Mesodermal cell (in vitro differentiated cells): Measurements from ENCODE around the gene DGCR6L.
"Not testable (repeated sequence)": the region's sequence is repeated elsewhere in the genome, so short reads cannot be mapped to it uniquely, and the experiment has no call there.

ENCODE experiments used
- H3K27ac ChIP-seq: 2 replicates; pipeline ENCODE4 v1.7.0; 2013; ENCODE audit warnings: mild to moderate bottlenecking, low read depth, low read length, moderate library complexity; ENCODE audit not compliant: severe bottlenecking
- H3K36me3 ChIP-seq: 2 replicates; pipeline ENCODE4 v1.7.1; 2013; ENCODE audit warnings: mild to moderate bottlenecking, low read length, moderate library complexity; ENCODE audit not compliant: control insufficient read depth, insufficient read depth
- H3K4me1 ChIP-seq: one replicate; pipeline ENCODE4 v1.7.1; 2013; ENCODE audit warnings: mild to moderate bottlenecking, low read length; ENCODE audit not compliant: insufficient read depth, control insufficient read depth, poor library complexity, severe bottlenecking
- H3K4me3 ChIP-seq: 2 replicates; pipeline ENCODE4 v1.7.0; 2013; ENCODE audit warnings: low read length, control low read depth, mild to moderate bottlenecking; ENCODE audit not compliant: insufficient read depth, poor library complexity, severe bottlenecking; ENCODE audit errors: extremely low read depth
- H3K9me3 ChIP-seq: 2 replicates; pipeline ENCODE4 v1.7.1; 2013; ENCODE audit warnings: mild to moderate bottlenecking, low read length, moderate library complexity; ENCODE audit not compliant: control insufficient read depth
- WGBS, 2 experiments: methylation state at CpG; one replicate each; pipeline ENCODE4 v1.1.5; 2013; ENCODE audit warnings: missing lambda C conversion rate in 2 of 2; ENCODE audit not compliant: insufficient coverage in 2 of 2; 5-methylcytosine and 5-hydroxymethylcytosine counted together

The DGCR6L gene

GRCh38 chr22:20271114-20271994 is 48.5 kb downstream of the DGCR6L start:
- no peaks in the 10 kb centered on the region for H3K36me3 ChIP-seq
- H3K4me1 ChIP-seq = no peaks in the 10 kb centered on the region
- 88 to 92% methylated on average over 11 to 13 of the region's 14 CpGs for WGBS, 2 experiments
- H3K27ac ChIP-seq = no peak overlapping the region
- no peak overlapping the region for H3K4me3 ChIP-seq
- H3K9me3 ChIP-seq = no peaks in the 10 kb centered on the region

GRCh38 chr22:20270190-20271113 is 49.4 kb downstream of the DGCR6L start:
- H3K4me3 ChIP-seq, H3K36me3 ChIP-seq, H3K27ac ChIP-seq, H3K9me3 ChIP-seq, H3K4me1 ChIP-seq: not testable (repeated sequence)
- 83 to 84% methylated on average over 9 to 14 of the region's 23 CpGs for WGBS, 2 experiments

- H3K4me3 ChIP-seq, H3K36me3 ChIP-seq, H3K9me3 ChIP-seq, H3K4me1 ChIP-seq, H3K27ac ChIP-seq: not testable (repeated sequence)
- WGBS, 2 experiments = 92 to 93% methylated on average over 3 to 7 of the region's 8 CpGs
Observed at GRCh38 chr22:20269673-20270072, 50.2 kb downstream of the DGCR6L start.

DNA sequence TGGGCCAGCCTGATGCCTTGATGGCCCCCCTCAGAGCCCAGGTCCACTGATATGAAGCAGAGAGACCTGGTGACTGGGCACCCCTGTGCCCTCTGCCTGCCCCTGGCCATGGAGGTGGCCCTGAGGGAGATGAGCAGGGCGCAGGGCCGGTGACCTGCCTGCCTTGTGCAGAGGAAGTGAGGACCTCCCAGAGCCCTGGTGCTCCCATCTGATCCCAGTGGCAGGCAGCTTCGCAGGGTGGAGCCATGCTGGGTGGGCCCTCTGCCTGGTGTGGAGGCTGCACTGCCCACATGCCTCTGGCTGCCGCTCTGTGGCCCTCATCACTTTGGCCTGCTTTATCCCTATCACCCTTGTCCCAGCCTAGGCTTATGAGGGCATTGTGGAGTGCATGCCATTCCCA is 50.7 kb downstream of the DGCR6L start:
- H3K9me3 ChIP-seq, H3K4me3 ChIP-seq, H3K36me3 ChIP-seq, H3K4me1 ChIP-seq, H3K27ac ChIP-seq: not testable (repeated sequence)
- 82 to 100% methylated on average over 3 to 4 of the region's 4 CpGs for WGBS, 2 experiments

DNA sequence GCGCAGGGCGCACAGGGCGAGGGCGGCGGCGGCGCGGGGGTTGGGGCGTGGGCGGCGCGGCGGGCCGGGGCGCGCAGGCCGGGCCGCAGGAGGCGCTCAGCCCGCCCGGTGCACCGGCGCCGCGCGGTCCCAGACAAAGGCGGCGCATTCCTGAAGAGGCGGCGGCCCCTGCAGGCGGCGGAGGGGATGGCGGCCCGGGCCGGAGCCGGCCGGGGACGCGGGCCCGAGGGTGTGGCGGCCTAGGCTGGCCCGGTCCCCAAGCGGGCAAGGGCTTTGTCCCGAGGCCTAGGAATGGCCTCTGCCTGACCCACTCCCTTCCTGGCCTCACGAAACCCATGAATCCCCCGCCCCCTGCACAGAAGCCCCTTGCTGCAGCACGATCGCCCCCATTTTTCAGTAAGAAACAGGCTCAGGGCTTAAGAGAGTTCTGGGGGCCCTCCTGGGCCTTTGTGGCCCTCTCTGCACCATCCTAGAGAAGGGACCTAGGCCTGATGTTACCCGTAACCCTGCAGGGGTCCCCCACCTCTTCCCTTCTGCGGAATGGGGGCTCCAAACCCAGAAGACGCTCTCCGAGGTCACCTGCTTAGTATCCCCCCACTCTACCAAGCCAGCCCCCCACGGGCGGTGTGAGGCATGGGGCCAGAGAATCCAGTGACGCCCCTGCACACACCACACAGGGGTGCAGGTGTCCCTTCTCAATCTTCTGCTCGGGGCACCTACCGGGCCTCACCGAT is 51.4 kb downstream of the DGCR6L start, which contains the start of gene RTN4R:
Gene RTN4R, minus strand, starts transcription at position 40 of the 734 bp plus-strand sequence. CDS start 226 bp downstream, outside the sequence.
- Histone ChIP-seq H3K9me3 (no peaks in the 10 kb centered on the region), H3K4me1 (no peaks in the 10 kb centered on the region), H3K36me3 (no peaks in the 10 kb centered on the region), H3K4me3 (peak within 1 kb of the TSS; percentile 39), H3K27ac (no peak within 1 kb of the TSS)
- WGBS, 2 experiments = 15 to 29% methylated on average over 31 to 32 of the region's 58 CpGs

DNA sequence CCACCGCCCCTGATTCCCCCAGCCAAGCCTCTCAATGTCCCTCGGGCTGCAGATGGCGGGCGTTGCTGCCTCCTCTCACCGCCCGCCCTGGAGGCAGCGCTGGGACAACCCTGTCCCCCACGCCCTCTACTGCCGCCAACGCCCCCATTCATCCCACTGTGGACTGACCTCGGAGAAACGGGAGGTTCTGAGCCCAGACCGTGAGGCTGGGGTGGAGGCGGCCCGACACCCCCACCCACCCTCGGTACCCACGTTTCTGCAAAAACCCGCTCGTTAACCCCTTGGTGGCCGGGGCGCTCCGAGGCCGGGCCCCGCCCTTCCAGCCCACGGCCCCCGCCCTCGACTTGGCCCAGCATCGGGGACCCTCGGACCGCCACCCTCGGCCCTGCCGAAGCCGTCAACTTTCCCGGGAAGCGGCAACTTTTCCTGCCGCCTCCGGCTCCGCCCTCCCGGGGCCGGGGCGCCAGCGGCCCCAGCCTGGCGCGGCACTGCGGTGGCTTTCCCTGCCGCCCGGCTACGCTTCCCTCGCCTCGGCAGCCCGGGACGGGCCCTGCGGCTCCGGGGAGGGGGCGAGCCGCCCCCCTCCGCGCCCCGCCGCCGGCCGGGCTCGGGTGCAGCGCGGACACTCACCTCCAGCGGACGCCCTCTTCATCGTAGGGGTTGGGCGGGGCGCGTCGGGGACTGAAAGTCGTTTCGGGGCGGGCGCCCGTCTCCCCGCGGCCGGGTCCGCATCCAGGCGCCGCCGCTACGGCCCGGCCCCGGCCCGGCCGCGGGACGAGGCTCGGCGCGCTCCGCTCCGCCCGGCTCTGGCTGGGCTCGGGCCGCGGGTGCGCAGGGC is 52.2 kb downstream of the DGCR6L start:
- H3K4me1 ChIP-seq = no peaks in the 10 kb centered on the region
- H3K9me3 ChIP-seq = no peaks in the 10 kb centered on the region
- peak overlapping the region; percentile 39 for H3K4me3 ChIP-seq
- 2% methylated on average over 70 to 73 of the region's 101 CpGs for WGBS, 2 experiments
- no peak overlapping the region for H3K27ac ChIP-seq
- H3K36me3 ChIP-seq = no peaks in the 10 kb centered on the region

DNA sequence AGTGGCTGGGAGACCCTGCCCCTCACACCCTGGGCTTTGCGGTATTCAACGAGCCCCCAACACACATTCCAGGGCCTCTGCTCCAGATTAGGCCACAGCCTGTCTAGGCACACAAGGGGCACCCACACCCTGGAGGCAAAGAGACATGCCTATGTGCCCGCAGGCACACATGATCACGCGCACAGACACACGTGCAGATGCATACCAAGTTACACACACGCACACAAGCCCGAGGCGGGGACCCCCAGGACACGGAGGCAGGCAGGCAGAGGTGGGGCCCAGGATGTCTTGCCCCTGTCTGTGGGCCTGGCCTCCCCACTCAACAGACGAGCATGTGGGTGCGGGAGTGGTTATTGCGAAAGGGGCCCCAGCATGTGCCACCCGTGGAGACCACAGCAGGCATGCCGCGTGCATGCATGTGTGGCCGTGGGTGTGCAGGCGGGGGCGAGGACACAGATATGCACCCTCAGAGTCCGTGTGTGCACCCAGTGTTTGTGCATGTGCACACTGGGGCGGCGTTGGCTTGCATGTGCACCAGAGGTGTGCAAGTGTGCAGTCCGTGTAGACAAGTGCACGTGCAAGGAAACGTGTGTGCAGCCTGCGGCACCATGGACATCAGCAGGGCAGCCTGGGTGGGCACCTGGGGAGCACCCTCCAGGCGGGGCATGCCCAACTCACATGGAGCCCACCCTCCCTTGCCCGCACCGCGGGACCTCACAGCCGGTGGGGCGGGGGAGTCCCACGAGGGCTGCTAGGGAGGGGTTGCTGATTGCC is 53.0 kb downstream of the DGCR6L start:
- not testable (repeated sequence) for H3K4me1 ChIP-seq, H3K9me3 ChIP-seq, H3K36me3 ChIP-seq, H3K27ac ChIP-seq
- WGBS, 2 experiments = 82 to 85% methylated on average over 25 to 27 of the region's 33 CpGs
- H3K4me3 ChIP-seq = peak overlapping the region; percentile 39

DNA sequence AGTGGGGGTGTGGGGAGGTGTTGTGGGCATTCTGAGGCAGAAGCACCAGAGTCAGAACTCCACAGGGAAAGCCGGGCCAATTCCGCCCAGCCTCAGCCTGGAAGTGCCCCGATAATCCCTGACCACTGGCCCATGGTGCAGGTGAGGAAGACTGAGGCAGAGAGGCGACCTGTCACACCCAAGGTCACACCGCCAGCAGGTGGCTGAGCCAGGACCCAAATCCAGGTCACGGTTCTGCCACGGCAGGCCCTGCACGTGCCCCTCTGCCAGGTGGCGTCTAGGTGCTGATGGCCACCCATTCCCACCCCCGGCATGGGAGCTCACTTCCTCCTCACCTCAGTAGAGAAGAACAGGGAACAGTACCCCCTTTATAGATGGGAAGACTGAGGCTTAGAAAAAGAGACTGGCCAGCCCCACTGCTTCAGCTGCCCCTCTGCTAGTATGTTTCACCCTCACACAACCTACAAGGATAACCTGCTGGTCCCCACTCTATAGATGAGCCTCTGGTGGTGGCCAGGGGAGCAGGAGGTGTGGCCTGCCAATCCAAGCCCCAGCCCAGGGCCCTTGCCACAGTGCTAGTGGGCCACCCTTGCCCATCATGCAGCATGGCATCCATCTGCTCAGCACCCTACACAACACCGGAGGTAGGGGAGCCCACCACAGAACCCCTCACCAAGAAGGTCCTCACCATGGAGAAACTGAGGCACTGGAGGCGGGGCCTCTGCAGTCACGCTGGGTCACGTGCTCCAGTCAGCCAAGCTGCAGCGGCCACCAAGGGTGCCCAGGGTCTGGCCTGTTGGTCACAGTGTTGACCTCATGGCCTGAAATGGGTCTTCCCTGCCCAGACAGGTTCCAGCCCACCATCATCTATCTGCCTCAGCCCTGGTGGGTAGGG is 53.8 kb downstream of the DGCR6L start:
- H3K9me3 ChIP-seq, H3K4me3 ChIP-seq, H3K4me1 ChIP-seq, H3K27ac ChIP-seq, H3K36me3 ChIP-seq: not testable (repeated sequence)
- WGBS, 2 experiments = 88% methylated on average over 4 of the region's 15 CpGs; no CpG with 5 or more reads in 1 of the 2 experiments
